Measurements from ENCODE around the gene TGFBR3L.
"Not testable (repeated sequence)": the region's sequence is repeated elsewhere in the genome, so short reads cannot be mapped to it uniquely, and the experiment has no call there.

DNA sequence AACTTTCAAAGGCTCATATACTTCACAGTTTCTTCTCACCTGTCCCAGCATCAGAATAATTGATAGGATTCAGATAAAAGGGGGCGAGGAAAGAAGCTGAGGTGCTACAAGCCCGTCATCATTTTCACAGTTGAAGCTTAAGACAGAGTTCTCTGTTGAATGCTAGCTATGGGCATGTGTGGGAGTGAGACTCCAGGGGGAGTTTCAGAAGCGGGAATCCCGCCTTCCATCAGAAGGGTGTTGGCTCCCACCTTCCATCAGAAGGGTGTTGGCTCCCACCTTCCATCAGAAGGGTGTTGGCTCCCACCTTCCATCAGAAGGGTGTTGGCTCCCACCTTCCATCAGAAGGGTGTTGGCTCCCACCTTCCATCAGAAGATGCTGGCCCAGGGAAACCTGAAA lies 46.5 kb downstream of the TGFBR3L start:
- not testable (repeated sequence) for TF ChIP-seq NANOG (IDR thresholded peaks at IDR 0.05; ENCODE audit: insufficient read depth, low read depth, low read length, poor library complexity, severe bottlenecking); EZH2 (IDR thresholded peaks at IDR 0.05; ENCODE audit: low read depth, low read length, severe bottlenecking); POLR2A (IDR thresholded peaks at IDR 0.05; ENCODE audit: control extremely low read depth in 1 of 2, low read depth in 2 of 2, low read length in 2 of 2); JUND (IDR thresholded peaks at IDR 0.05; ENCODE audit: low read length); RBBP5 (IDR thresholded peaks at IDR 0.05; ENCODE audit: borderline replicate concordance, low read depth, low read length); POU5F1 (IDR thresholded peaks at IDR 0.05; ENCODE audit: low read depth, low read length); JUN (IDR thresholded peaks at IDR 0.05; ENCODE audit: low read depth, low read length); EP300 (IDR thresholded peaks at IDR 0.05; ENCODE audit: borderline replicate concordance in 1 of 2, low read depth in 2 of 2, low read length in 2 of 2); SIN3A (conservative IDR thresholded peaks at IDR 0.05 in 1 of 2, IDR thresholded peaks at IDR 0.05 in 1 of 2; ENCODE audit: low read depth in 1 of 2, low read length in 2 of 2)
- TF ChIP-seq, protein P1, sequence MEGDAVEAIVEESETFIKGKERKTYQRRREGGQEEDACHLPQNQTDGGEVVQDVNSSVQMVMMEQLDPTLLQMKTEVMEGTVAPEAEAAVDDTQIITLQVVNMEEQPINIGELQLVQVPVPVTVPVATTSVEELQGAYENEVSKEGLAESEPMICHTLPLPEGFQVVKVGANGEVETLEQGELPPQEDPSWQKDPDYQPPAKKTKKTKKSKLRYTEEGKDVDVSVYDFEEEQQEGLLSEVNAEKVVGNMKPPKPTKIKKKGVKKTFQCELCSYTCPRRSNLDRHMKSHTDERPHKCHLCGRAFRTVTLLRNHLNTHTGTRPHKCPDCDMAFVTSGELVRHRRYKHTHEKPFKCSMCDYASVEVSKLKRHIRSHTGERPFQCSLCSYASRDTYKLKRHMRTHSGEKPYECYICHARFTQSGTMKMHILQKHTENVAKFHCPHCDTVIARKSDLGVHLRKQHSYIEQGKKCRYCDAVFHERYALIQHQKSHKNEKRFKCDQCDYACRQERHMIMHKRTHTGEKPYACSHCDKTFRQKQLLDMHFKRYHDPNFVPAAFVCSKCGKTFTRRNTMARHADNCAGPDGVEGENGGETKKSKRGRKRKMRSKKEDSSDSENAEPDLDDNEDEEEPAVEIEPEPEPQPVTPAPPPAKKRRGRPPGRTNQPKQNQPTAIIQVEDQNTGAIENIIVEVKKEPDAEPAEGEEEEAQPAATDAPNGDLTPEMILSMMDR (IDR thresholded peaks at IDR 0.05; ENCODE audit: control extremely low read depth in 1 of 3, insufficient read depth in 1 of 3, low read depth in 1 of 3, low read length in 3 of 3), result not testable (repeated sequence)
- TF ChIP-seq, protein P2, sequence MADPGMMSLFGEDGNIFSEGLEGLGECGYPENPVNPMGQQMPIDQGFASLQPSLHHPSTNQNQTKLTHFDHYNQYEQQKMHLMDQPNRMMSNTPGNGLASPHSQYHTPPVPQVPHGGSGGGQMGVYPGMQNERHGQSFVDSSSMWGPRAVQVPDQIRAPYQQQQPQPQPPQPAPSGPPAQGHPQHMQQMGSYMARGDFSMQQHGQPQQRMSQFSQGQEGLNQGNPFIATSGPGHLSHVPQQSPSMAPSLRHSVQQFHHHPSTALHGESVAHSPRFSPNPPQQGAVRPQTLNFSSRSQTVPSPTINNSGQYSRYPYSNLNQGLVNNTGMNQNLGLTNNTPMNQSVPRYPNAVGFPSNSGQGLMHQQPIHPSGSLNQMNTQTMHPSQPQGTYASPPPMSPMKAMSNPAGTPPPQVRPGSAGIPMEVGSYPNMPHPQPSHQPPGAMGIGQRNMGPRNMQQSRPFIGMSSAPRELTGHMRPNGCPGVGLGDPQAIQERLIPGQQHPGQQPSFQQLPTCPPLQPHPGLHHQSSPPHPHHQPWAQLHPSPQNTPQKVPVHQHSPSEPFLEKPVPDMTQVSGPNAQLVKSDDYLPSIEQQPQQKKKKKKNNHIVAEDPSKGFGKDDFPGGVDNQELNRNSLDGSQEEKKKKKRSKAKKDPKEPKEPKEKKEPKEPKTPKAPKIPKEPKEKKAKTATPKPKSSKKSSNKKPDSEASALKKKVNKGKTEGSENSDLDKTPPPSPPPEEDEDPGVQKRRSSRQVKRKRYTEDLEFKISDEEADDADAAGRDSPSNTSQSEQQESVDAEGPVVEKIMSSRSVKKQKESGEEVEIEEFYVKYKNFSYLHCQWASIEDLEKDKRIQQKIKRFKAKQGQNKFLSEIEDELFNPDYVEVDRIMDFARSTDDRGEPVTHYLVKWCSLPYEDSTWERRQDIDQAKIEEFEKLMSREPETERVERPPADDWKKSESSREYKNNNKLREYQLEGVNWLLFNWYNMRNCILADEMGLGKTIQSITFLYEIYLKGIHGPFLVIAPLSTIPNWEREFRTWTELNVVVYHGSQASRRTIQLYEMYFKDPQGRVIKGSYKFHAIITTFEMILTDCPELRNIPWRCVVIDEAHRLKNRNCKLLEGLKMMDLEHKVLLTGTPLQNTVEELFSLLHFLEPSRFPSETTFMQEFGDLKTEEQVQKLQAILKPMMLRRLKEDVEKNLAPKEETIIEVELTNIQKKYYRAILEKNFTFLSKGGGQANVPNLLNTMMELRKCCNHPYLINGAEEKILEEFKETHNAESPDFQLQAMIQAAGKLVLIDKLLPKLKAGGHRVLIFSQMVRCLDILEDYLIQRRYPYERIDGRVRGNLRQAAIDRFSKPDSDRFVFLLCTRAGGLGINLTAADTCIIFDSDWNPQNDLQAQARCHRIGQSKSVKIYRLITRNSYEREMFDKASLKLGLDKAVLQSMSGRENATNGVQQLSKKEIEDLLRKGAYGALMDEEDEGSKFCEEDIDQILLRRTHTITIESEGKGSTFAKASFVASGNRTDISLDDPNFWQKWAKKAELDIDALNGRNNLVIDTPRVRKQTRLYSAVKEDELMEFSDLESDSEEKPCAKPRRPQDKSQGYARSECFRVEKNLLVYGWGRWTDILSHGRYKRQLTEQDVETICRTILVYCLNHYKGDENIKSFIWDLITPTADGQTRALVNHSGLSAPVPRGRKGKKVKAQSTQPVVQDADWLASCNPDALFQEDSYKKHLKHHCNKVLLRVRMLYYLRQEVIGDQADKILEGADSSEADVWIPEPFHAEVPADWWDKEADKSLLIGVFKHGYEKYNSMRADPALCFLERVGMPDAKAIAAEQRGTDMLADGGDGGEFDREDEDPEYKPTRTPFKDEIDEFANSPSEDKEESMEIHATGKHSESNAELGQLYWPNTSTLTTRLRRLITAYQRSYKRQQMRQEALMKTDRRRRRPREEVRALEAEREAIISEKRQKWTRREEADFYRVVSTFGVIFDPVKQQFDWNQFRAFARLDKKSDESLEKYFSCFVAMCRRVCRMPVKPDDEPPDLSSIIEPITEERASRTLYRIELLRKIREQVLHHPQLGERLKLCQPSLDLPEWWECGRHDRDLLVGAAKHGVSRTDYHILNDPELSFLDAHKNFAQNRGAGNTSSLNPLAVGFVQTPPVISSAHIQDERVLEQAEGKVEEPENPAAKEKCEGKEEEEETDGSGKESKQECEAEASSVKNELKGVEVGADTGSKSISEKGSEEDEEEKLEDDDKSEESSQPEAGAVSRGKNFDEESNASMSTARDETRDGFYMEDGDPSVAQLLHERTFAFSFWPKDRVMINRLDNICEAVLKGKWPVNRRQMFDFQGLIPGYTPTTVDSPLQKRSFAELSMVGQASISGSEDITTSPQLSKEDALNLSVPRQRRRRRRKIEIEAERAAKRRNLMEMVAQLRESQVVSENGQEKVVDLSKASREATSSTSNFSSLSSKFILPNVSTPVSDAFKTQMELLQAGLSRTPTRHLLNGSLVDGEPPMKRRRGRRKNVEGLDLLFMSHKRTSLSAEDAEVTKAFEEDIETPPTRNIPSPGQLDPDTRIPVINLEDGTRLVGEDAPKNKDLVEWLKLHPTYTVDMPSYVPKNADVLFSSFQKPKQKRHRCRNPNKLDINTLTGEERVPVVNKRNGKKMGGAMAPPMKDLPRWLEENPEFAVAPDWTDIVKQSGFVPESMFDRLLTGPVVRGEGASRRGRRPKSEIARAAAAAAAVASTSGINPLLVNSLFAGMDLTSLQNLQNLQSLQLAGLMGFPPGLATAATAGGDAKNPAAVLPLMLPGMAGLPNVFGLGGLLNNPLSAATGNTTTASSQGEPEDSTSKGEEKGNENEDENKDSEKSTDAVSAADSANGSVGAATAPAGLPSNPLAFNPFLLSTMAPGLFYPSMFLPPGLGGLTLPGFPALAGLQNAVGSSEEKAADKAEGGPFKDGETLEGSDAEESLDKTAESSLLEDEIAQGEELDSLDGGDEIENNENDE (IDR thresholded peaks at IDR 0.05; ENCODE audit: insufficient replicate concordance, low read length), result not testable (repeated sequence)

Measured in H1 (cell line).